Loucy (cell line): Measurements from ENCODE around the gene STMP1.
A peak's percentile ranks its signal among the peaks of the same experiment; 100 is the strongest.

ENCODE experiments used
- H2AFZ ChIP-seq: fragments of 200-600 bp; sonication (generic); 2 replicates; pipeline ENCODE4 v1.6.0; 2016; ENCODE audit warnings: antibody characterized with exemption, mild to moderate bottlenecking, low read length, moderate library complexity
- H3F3A ChIP-seq: fragments of 200-600 bp; 2 replicates; pipeline ENCODE4 v1.6.0; 2016; ENCODE audit warnings: antibody characterized with exemption, low read depth, mild to moderate bottlenecking
- H3K27me3 ChIP-seq: fragments of 200-600 bp; sonication (generic); 2 replicates; pipeline ENCODE4 v1.6.1; 2014; ENCODE audit warnings: low read length, mild to moderate bottlenecking; ENCODE audit not compliant: insufficient read depth, poor library complexity, severe bottlenecking
- H3K36me3 ChIP-seq: fragments of 200-600 bp; sonication (generic); 2 replicates; pipeline ENCODE4 v1.6.1; 2016; ENCODE audit warnings: low read length; ENCODE audit not compliant: insufficient read depth
- H3K4me1 ChIP-seq: fragments of 200-600 bp; sonication (generic); 2 replicates; pipeline ENCODE4 v1.5.1; 2014; ENCODE audit warnings: low read length, mild to moderate bottlenecking; ENCODE audit not compliant: insufficient read depth, poor library complexity, severe bottlenecking
- H3K4me2 ChIP-seq: fragments of 200-600 bp; sonication (generic); 2 replicates; pipeline ENCODE4 v1.6.0; 2014; ENCODE audit warnings: antibody characterized with exemption, low read length, low read depth, mild to moderate bottlenecking; ENCODE audit not compliant: poor library complexity, severe bottlenecking
- H3K4me3 ChIP-seq: fragments of 200-600 bp; sonication (generic); 2 replicates; pipeline ENCODE4 v1.5.1; 2014; ENCODE audit warnings: low read length, mild to moderate bottlenecking, mixed read lengths; ENCODE audit not compliant: poor library complexity, severe bottlenecking
- H3K79me2 ChIP-seq: fragments of 200-600 bp; sonication (generic); 2 replicates; pipeline ENCODE4 v1.6.1; 2014; ENCODE audit warnings: low read length; ENCODE audit not compliant: insufficient read depth
- H3K9ac ChIP-seq: fragments of 200-600 bp; sonication (generic); 2 replicates; pipeline ENCODE4 v1.6.0; 2014; ENCODE audit warnings: mild to moderate bottlenecking, low read depth, low read length, moderate library complexity; ENCODE audit not compliant: poor library complexity, severe bottlenecking
- H3K9me2 ChIP-seq: fragments of 200-600 bp; sonication (generic); replicated peaks from 2 replicates; pipeline ENCODE4 v1.6.1; 2016; ENCODE audit warnings: low read depth, low read length, mixed read lengths
- H3K9me3 ChIP-seq: fragments of 200-600 bp; sonication (generic); 2 replicates; pipeline ENCODE4 v1.6.1; 2014; ENCODE audit warnings: mild to moderate bottlenecking, antibody characterized with exemption, low read length, low read depth; ENCODE audit not compliant: insufficient read depth
- H4K20me1 ChIP-seq: fragments of 200-600 bp; sonication (generic); 2 replicates; pipeline ENCODE4 v1.6.0; 2014; ENCODE audit warnings: antibody characterized with exemption, low read length, mild to moderate bottlenecking; ENCODE audit not compliant: insufficient read depth, poor library complexity, severe bottlenecking
- CTCF ChIP-seq: fragments of 200-600 bp; sonication (generic); conservative IDR thresholded peaks from 2 replicates; pipeline ENCODE4 v1.5.1; 2014; ENCODE audit warnings: mild to moderate bottlenecking, antibody characterized with exemption, low read length
- EZH2phosphoT487 ChIP-seq: fragments of 200-600 bp; IDR thresholded peaks from 2 replicates; pipeline ENCODE4 v1.6.1; 2018; ENCODE audit warnings: antibody characterized with exemption, mild to moderate bottlenecking, moderate library complexity, borderline replicate concordance

Gene STMP1

GRCh38 chr7:135662373-135663114, at the start of gene STMP1:
Gene STMP1, plus strand, starts transcription at chr7:135662514.
- Histone ChIP-seq H3K79me2 (peaks cover 49% of the 10 kb centered on the region), H3K36me3 (no peaks in the 10 kb centered on the region), H3K27me3 (no peaks in the 10 kb centered on the region), H3K4me1 (peaks cover 28% of the 10 kb centered on the region), H3K4me3 (peak within 1 kb of the TSS; percentile 97), H3F3A (no peaks in the 10 kb centered on the region), H3K4me2 (peak within 1 kb of the TSS; percentile 67), H4K20me1 (peaks cover 24% of the 10 kb centered on the region), H3K9me3 (no peaks in the 10 kb centered on the region), H3K9ac (peak within 1 kb of the TSS; percentile 95), H2AFZ (peak within 1 kb of the TSS; percentile 80), H3K9me2 (no peaks in the 10 kb centered on the region)
- 0 out of 2 replicates have a peak, but pooled peaks have one; percentile 54 for TF ChIP-seq CTCF
- TF ChIP-seq EZH2phosphoT487 = no peak

GRCh38 chr7:135616136-135616535, 46.2 kb upstream of the STMP1 start:
- Histone ChIP-seq H3F3A (no peaks in the 10 kb centered on the region), H4K20me1 (no peaks in the 10 kb centered on the region), H3K4me1 (no peaks in the 10 kb centered on the region), H3K36me3 (peaks cover 69% of the 10 kb centered on the region), H3K4me3 (no peak overlapping the region), H3K79me2 (no peaks in the 10 kb centered on the region), H3K9me3 (no peaks in the 10 kb centered on the region), H2AFZ (no peak overlapping the region), H3K27me3 (no peaks in the 10 kb centered on the region), H3K4me2 (no peak overlapping the region), H3K9ac (no peak overlapping the region), H3K9me2 (no peaks in the 10 kb centered on the region)
- TF ChIP-seq CTCF (no peak), EZH2phosphoT487 (no peak)

GRCh38 chr7:135617781-135618180, 44.5 kb upstream of the STMP1 start:
- Histone ChIP-seq H3K9ac (no peak overlapping the region), H3K4me3 (no peak overlapping the region), H3K36me3 (peaks cover 74% of the 10 kb centered on the region), H2AFZ (no peak overlapping the region), H3K27me3 (no peaks in the 10 kb centered on the region), H3K9me3 (no peaks in the 10 kb centered on the region), H3K9me2 (no peaks in the 10 kb centered on the region), H4K20me1 (no peaks in the 10 kb centered on the region), H3F3A (no peaks in the 10 kb centered on the region), H3K4me2 (no peak overlapping the region), H3K79me2 (no peaks in the 10 kb centered on the region), H3K4me1 (no peaks in the 10 kb centered on the region)
- no peak for TF ChIP-seq EZH2phosphoT487
- no peak for TF ChIP-seq CTCF
